Activated gamma-delta T cell (primary cell): ENCODE results near the gene SOST.

Experiments
- DNase-seq: peaks from one replicate; lab custom pipeline; 2025; lab: John Stamatoyannopoulos, UW

SOST gene

DNA sequence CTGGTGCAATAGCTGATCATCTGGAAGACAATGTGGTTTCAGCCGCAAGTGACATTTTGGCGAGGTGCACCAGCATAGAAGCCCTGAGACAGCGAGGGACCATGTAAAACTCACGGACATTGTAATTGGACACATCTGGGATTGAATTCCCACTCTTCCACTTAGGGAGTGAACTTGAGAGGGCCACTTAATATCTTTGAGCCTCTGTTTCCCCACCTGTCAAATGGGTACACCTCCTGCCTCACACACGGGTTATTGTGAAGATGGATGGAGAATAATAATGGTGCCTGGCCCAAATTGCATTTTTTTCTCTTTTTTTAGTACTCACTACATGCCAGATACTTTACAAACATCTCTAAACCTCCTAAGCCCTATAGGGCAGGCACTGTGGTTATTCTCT, 51.4 kb downstream of the SOST start:
- no peak for DNase-seq

DNA sequence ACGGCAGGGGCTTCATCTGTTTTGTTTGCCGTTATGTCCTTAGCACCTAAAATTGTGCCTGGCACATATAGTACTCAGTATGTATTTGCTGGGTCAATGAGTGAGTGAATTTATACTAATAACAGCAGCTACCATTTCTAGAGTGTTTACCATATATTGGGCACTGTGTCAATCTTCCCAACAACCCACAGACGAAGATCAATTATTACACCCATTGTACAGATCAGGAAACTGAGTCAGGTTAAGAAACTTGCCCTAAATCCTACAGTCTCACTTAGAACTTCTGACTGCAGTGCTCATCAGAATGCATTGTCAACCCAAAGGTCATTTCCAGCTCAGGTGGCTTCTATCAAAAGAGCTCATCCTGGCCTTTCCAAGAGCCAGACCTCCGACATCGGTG, 52.4 kb downstream of the SOST start:
- no peak for DNase-seq
